ENCODE measurements around the gene SOST.
A peak's percentile ranks its signal among the peaks of the same experiment; 100 is the strongest.

SOST gene

GRCh38 chr17:43741636-43742035 is 17.0 kb downstream of the SOST start:
- no peak for TF ChIP-seq POLR2A (IDR thresholded peaks at IDR 0.05; ENCODE audit: low read depth, low read length)
- FAIRE-seq (no peak), DNase-seq (ENCODE audit: insufficient read length, low spot score) (no peak)

GRCh38 chr17:43740541-43740940 is 18.1 kb downstream of the SOST start:
- FAIRE-seq (no peak), DNase-seq (ENCODE audit: insufficient read length, low spot score) (no peak)
- TF ChIP-seq POLR2A (IDR thresholded peaks at IDR 0.05; ENCODE audit: low read depth, low read length) = no peak

- FAIRE-seq (no peak), DNase-seq (ENCODE audit: insufficient read length, low spot score) (no peak)
- no peak for TF ChIP-seq POLR2A (IDR thresholded peaks at IDR 0.05; ENCODE audit: low read depth, low read length)
Measured at GRCh38 chr17:43737722-43738121, 20.9 kb downstream of the SOST start.

GRCh38 chr17:43736389-43736788 is 22.2 kb downstream of the SOST start:
- FAIRE-seq (no peak), DNase-seq (ENCODE audit: insufficient read length, low spot score) (no peak)
- TF ChIP-seq POLR2A (IDR thresholded peaks at IDR 0.05; ENCODE audit: low read depth, low read length) = no peak

- TF ChIP-seq POLR2A (IDR thresholded peaks at IDR 0.05; ENCODE audit: low read depth, low read length) = no peak
- DNase-seq (ENCODE audit: insufficient read length, low spot score) (no peak), FAIRE-seq (no peak)
Measured at GRCh38 chr17:43734376-43734775, 24.2 kb downstream of the SOST start.

- FAIRE-seq = no peak
- TF ChIP-seq POLR2A (IDR thresholded peaks at IDR 0.05; ENCODE audit: low read depth, low read length) = no peak
Measured at GRCh38 chr17:43733956-43734355, 24.6 kb downstream of the SOST start.

GRCh38 chr17:43732958-43733357 is 25.6 kb downstream of the SOST start:
- FAIRE-seq (no peak), DNase-seq (ENCODE audit: insufficient read length, low spot score) (no peak)
- TF ChIP-seq POLR2A (IDR thresholded peaks at IDR 0.05; ENCODE audit: low read depth, low read length) = no peak

More at GRCh38 chr17:43733956-43734355, 24.6 kb downstream of the SOST start:
- DNase-seq (ENCODE audit: insufficient read length, low spot score) = no peak

- no peak for TF ChIP-seq POLR2A (IDR thresholded peaks at IDR 0.05; ENCODE audit: low read depth, low read length)
- no peak for DNase-seq (ENCODE audit: insufficient read length, low spot score)
- no peak for FAIRE-seq
Measured at GRCh38 chr17:43728081-43728480, 30.5 kb downstream of the SOST start.

GRCh38 chr17:43723697-43724359 is 34.8 kb downstream of the SOST start:
- peak; percentile 88 for DNase-seq (ENCODE audit: insufficient read length, low spot score)
- FAIRE-seq = peak; percentile 41
- TF ChIP-seq POLR2A (IDR thresholded peaks at IDR 0.05; ENCODE audit: low read depth, low read length) = no peak

- TF ChIP-seq POLR2A (IDR thresholded peaks at IDR 0.05; ENCODE audit: low read depth, low read length) = no peak
- no peak for DNase-seq (ENCODE audit: insufficient read length, low spot score)
- FAIRE-seq = no peak
Measured at GRCh38 chr17:43722870-43723665, 35.5 kb downstream of the SOST start.

- FAIRE-seq (no peak), DNase-seq (ENCODE audit: insufficient read length, low spot score) (no peak)
- TF ChIP-seq POLR2A (IDR thresholded peaks at IDR 0.05; ENCODE audit: low read depth, low read length) = no peak
Measured at GRCh38 chr17:43722269-43722619, 36.3 kb downstream of the SOST start.

GRCh38 chr17:43721537-43722268 is 36.9 kb downstream of the SOST start:
- FAIRE-seq (no peak), DNase-seq (ENCODE audit: insufficient read length, low spot score) (no peak)
- no peak for TF ChIP-seq POLR2A (IDR thresholded peaks at IDR 0.05; ENCODE audit: low read depth, low read length)

GRCh38 chr17:43720311-43721060 is 38.1 kb downstream of the SOST start:
- TF ChIP-seq POLR2A (IDR thresholded peaks at IDR 0.05; ENCODE audit: low read depth, low read length) = peak; percentile 89
- FAIRE-seq = no peak
- DNase-seq (ENCODE audit: insufficient read length, low spot score) = peak; percentile 55

- FAIRE-seq = no peak
- no peak for TF ChIP-seq POLR2A (IDR thresholded peaks at IDR 0.05; ENCODE audit: low read depth, low read length)
- no peak for DNase-seq (ENCODE audit: insufficient read length, low spot score)
Measured at GRCh38 chr17:43719578-43719977, 39.0 kb downstream of the SOST start.

Measured in H54 (cell line).